KOPT-K1 (cell line): ENCODE measurements around the gene DGCR6.
"Not testable (repeated sequence)": the region's sequence is repeated elsewhere in the genome, so short reads cannot be mapped to it uniquely, and the experiment has no call there.

Experiments used
- H3K27ac ChIP-seq: fragments of 200-600 bp; sonication (generic); 2 replicates; pipeline ENCODE4 v1.5.1; 2016; ENCODE audit warnings: antibody characterized with exemption, mild to moderate bottlenecking, low read depth, low read length; ENCODE audit not compliant: poor library complexity, severe bottlenecking
- H3K36me3 ChIP-seq: fragments of 200-600 bp; sonication (generic); 2 replicates; pipeline ENCODE4 v1.5.1; 2017; ENCODE audit warnings: antibody characterized with exemption, mild to moderate bottlenecking, low read length, moderate library complexity; ENCODE audit not compliant: insufficient read depth
- H3K9me3 ChIP-seq: fragments of 200-600 bp; sonication (generic); 2 replicates; pipeline ENCODE4 v1.5.1; 2017; ENCODE audit warnings: antibody characterized with exemption, low read length, mild to moderate bottlenecking; ENCODE audit not compliant: insufficient read depth, poor library complexity, severe bottlenecking

DGCR6 gene

GRCh38 chr22:18953128-18953527 is 47.0 kb downstream of the DGCR6 start:
- H3K36me3 ChIP-seq, H3K9me3 ChIP-seq, H3K27ac ChIP-seq: not testable (repeated sequence)

- not testable (repeated sequence) for H3K27ac ChIP-seq, H3K9me3 ChIP-seq, H3K36me3 ChIP-seq
These were observed 48.3 kb downstream of the DGCR6 start for GRCh38 chr22:18954303-18954989.

- Histone ChIP-seq H3K27ac (no peak overlapping the region), H3K9me3 (no peaks in the 10 kb centered on the region), H3K36me3 (no peaks in the 10 kb centered on the region)
These were observed 49.0 kb downstream of the DGCR6 start for GRCh38 chr22:18954990-18955571.

GRCh38 chr22:18955696-18956095 is 49.6 kb downstream of the DGCR6 start:
- H3K9me3 ChIP-seq: no peaks in the 10 kb centered on the region
- H3K36me3 ChIP-seq: no peaks in the 10 kb centered on the region
- H3K27ac ChIP-seq: no peak overlapping the region

- H3K36me3 ChIP-seq, H3K27ac ChIP-seq, H3K9me3 ChIP-seq: not testable (repeated sequence)
These were observed 50.2 kb downstream of the DGCR6 start for GRCh38 chr22:18956121-18956895.

GRCh38 chr22:18956956-18957355 is 50.8 kb downstream of the DGCR6 start:
- not testable (repeated sequence) for H3K36me3 ChIP-seq, H3K27ac ChIP-seq, H3K9me3 ChIP-seq

GRCh38 chr22:18957621-18958320 is 51.7 kb downstream of the DGCR6 start:
- H3K27ac ChIP-seq, H3K36me3 ChIP-seq, H3K9me3 ChIP-seq: not testable (repeated sequence)

GRCh38 chr22:18958321-18958705 is 52.2 kb downstream of the DGCR6 start:
- not testable (repeated sequence) for H3K36me3 ChIP-seq, H3K27ac ChIP-seq, H3K9me3 ChIP-seq

GRCh38 chr22:18958738-18959137 is 52.6 kb downstream of the DGCR6 start:
- H3K27ac ChIP-seq, H3K9me3 ChIP-seq, H3K36me3 ChIP-seq: not testable (repeated sequence)

- not testable (repeated sequence) for H3K9me3 ChIP-seq, H3K36me3 ChIP-seq, H3K27ac ChIP-seq
These were observed 53.1 kb downstream of the DGCR6 start for GRCh38 chr22:18959266-18959665.

- not testable (repeated sequence) for H3K36me3 ChIP-seq, H3K27ac ChIP-seq, H3K9me3 ChIP-seq
These were observed 53.6 kb downstream of the DGCR6 start for GRCh38 chr22:18959741-18960140.

- not testable (repeated sequence) for H3K36me3 ChIP-seq, H3K9me3 ChIP-seq, H3K27ac ChIP-seq
These were observed 54.2 kb downstream of the DGCR6 start for GRCh38 chr22:18960166-18960820.

GRCh38 chr22:18961201-18961600 is 55.1 kb downstream of the DGCR6 start:
- H3K27ac ChIP-seq, H3K36me3 ChIP-seq, H3K9me3 ChIP-seq: not testable (repeated sequence)
